Hepatocyte (in vitro differentiated cells): Measurements from ENCODE around the gene CSNK1D. TPM values are rescaled to one million over a fixed set of nuclear protein-coding genes. Genes with fewer than 3 reads are reported as not detected.

Experiments
- DNase-seq: peaks from one replicate; pipeline ENCODE4 v3.0.0-alpha.2; 2016; ENCODE audit warnings: low spot score
- H2AFZ ChIP-seq: fragments of 200-600 bp; sonication (generic); 2 replicates; pipeline ENCODE4 v1.6.0; 2016; ENCODE audit warnings: antibody characterized with exemption, mild to moderate bottlenecking
- H3K27ac ChIP-seq: fragments of 200-600 bp; sonication (generic); 2 replicates; pipeline ENCODE4 v1.5.1; 2016; ENCODE audit warnings: mild to moderate bottlenecking
- H3K27me3 ChIP-seq: fragments of 200-600 bp; sonication (generic); 2 replicates; pipeline ENCODE4 v1.6.1; 2016
- H3K36me3 ChIP-seq: fragments of 200-600 bp; sonication (generic); replicated peaks from 2 replicates; pipeline ENCODE4 v1.5.1; 2016; ENCODE audit warnings: low read depth; ENCODE audit not compliant: insufficient read depth
- H3K4me1 ChIP-seq: fragments of 200-600 bp; sonication (generic); 2 replicates; pipeline ENCODE4 v1.5.1; 2016; ENCODE audit warnings: mild to moderate bottlenecking, moderate library complexity; ENCODE audit not compliant: insufficient read depth
- H3K4me2 ChIP-seq: fragments of 200-600 bp; sonication (generic); 2 replicates; pipeline ENCODE4 v1.6.0; 2016
- H3K4me3 ChIP-seq: fragments of 200-600 bp; sonication (generic); 2 replicates; pipeline ENCODE4 v1.5.1; 2016; ENCODE audit warnings: mild to moderate bottlenecking
- H3K79me2 ChIP-seq: fragments of 200-600 bp; sonication (generic); 2 replicates; pipeline ENCODE4 v1.6.0; 2017; ENCODE audit warnings: mild to moderate bottlenecking
- H3K9me2 ChIP-seq: fragments of 200-600 bp; sonication (generic); replicated peaks from 2 replicates; pipeline ENCODE4 v1.6.0; 2017; ENCODE audit warnings: mild to moderate bottlenecking; ENCODE audit not compliant: insufficient read depth
- H3K9me3 ChIP-seq: fragments of 200-600 bp; sonication (generic); 2 replicates; pipeline ENCODE4 v1.5.1; 2016; ENCODE audit warnings: low read depth, mild to moderate bottlenecking
- H4K20me1 ChIP-seq: fragments of 200-600 bp; sonication (generic); 2 replicates; pipeline ENCODE4 v1.6.0; 2016; ENCODE audit warnings: mild to moderate bottlenecking; ENCODE audit not compliant: insufficient read depth, poor library complexity, severe bottlenecking
- CTCF ChIP-seq: fragments of 200-600 bp; sonication (generic); IDR thresholded peaks from 2 replicates; pipeline ENCODE4 v1.5.1; 2016; ENCODE audit warnings: antibody characterized with exemption, mild to moderate bottlenecking; ENCODE audit not compliant: poor library complexity
- EZH2 ChIP-seq: fragments of 200-600 bp; sonication (generic); IDR thresholded peaks from 2 replicates; pipeline ENCODE4 v1.6.1; 2016; ENCODE audit warnings: antibody characterized with exemption, mild to moderate bottlenecking, borderline replicate concordance
- EZH2phosphoT487 ChIP-seq: fragments of 200-600 bp; sonication (generic); IDR thresholded peaks from one replicate; pipeline ENCODE4 v1.6.1; 2018; ENCODE audit warnings: antibody characterized with exemption, mild to moderate bottlenecking, low read depth, moderate library complexity; ENCODE audit not compliant: unreplicated experiment, severe bottlenecking
- WGBS: methylation state at CpG from one replicate; pipeline ENCODE4 v1.1.6; 2016; ENCODE audit warnings: low lambda C conversion rate; ENCODE audit errors: missing lambda C conversion rate; 5-methylcytosine and 5-hydroxymethylcytosine counted together
- polyA plus RNA-seq: library from polyadenylated mRNA; unstranded; fragments of >200 nt; fragmentation: Nextera tagmentation; extraction: Ambion mirVana; gene quantifications from 2 replicates; pipeline ENCODE4 v1.2.1, GENCODE V29; 2016
- total RNA-seq: library from RNA; depleted of rRNA; stranded (reverse); fragments of >200 nt; gene quantifications from 2 replicates; pipeline ENCODE4 v1.2.3, GENCODE V29; 2014

Gene CSNK1D
- total and polyA plus RNA-seq, 2 experiments from 2014 or later, result 72.5 to 152 TPM

DNA sequence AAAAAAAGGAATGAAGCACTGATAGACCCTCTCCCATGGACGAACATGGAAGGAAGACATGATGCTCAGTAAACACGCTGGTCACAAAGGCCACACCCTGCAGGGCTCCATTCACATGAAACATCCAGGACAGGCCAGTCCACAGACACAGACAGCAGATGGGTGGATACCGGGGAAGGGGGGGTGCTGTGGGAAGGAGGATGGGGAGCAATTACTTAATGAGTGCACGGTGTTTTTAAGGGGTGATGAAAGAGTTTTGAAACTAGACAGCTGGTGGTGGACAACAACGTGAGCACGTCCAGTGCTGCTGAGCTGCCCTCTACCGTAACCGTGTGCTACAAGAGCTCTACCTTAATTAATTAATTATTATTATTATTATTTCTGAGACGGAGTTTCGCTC, 50.7 kb downstream of the CSNK1D start:
- H3K4me3 ChIP-seq, result no peak overlapping the region
- no peaks in the 10 kb centered on the region for H3K4me1 ChIP-seq
- no peaks in the 10 kb centered on the region for H3K79me2 ChIP-seq
- H3K27ac ChIP-seq, result no peak overlapping the region
- H2AFZ ChIP-seq, result no peak overlapping the region
- no peaks in the 10 kb centered on the region for H3K9me3 ChIP-seq
- H4K20me1 ChIP-seq, result no peaks in the 10 kb centered on the region
- H3K36me3 ChIP-seq, result no peaks in the 10 kb centered on the region
- TF ChIP-seq EZH2, result no peak
- TF ChIP-seq CTCF, result no peak
- TF ChIP-seq EZH2phosphoT487, result no peak
- H3K9me2 ChIP-seq, result no peaks in the 10 kb centered on the region
- H3K4me2 ChIP-seq, result no peak overlapping the region
- no peaks in the 10 kb centered on the region for H3K27me3 ChIP-seq
- no peak for DNase-seq
- 84% methylated on average over 10 of the region's 10 CpGs for WGBS

GRCh38 chr17:82221341-82221902, 52.1 kb downstream of the CSNK1D start:
- no peak overlapping the region for H3K4me3 ChIP-seq
- H3K4me2 ChIP-seq, result no peak overlapping the region
- H3K27me3 ChIP-seq, result no peaks in the 10 kb centered on the region
- TF ChIP-seq EZH2phosphoT487 (no peak), EZH2 (no peak), CTCF (no peak)
- no peaks in the 10 kb centered on the region for H3K9me3 ChIP-seq
- WGBS, result 75% methylated on average over 10 of the region's 10 CpGs
- H3K79me2 ChIP-seq, result no peaks in the 10 kb centered on the region
- H3K36me3 ChIP-seq, result no peaks in the 10 kb centered on the region
- H3K4me1 ChIP-seq, result no peaks in the 10 kb centered on the region
- H2AFZ ChIP-seq, result no peak overlapping the region
- no peaks in the 10 kb centered on the region for H4K20me1 ChIP-seq
- no peak for DNase-seq
- H3K9me2 ChIP-seq, result no peaks in the 10 kb centered on the region
- no peak overlapping the region for H3K27ac ChIP-seq

GRCh38 chr17:82219753-82220709, 53.5 kb downstream of the CSNK1D start:
- no peaks in the 10 kb centered on the region for H3K27me3 ChIP-seq
- H3K9me3 ChIP-seq, result no peaks in the 10 kb centered on the region
- H4K20me1 ChIP-seq, result no peaks in the 10 kb centered on the region
- 99% methylated on average over 6 of the region's 11 CpGs for WGBS
- no peaks in the 10 kb centered on the region for H3K9me2 ChIP-seq
- H3K36me3 ChIP-seq, result no peaks in the 10 kb centered on the region
- no peak overlapping the region for H3K27ac ChIP-seq
- no peak overlapping the region for H3K4me2 ChIP-seq
- no peaks in the 10 kb centered on the region for H3K79me2 ChIP-seq
- H2AFZ ChIP-seq, result no peak overlapping the region
- no peak overlapping the region for H3K4me3 ChIP-seq
- H3K4me1 ChIP-seq, result no peaks in the 10 kb centered on the region
- no peak for DNase-seq
- no peak for TF ChIP-seq EZH2
- no peak for TF ChIP-seq CTCF
- no peak for TF ChIP-seq EZH2phosphoT487
